GM12873 (cell line): ENCODE data around the gene PTGDS.

Source experiments
- CTCF ChIP-seq: IDR thresholded peaks from 2 replicates; pipeline ENCODE4 v1.5.1; 2012; ENCODE audit warnings: low read depth, mild to moderate bottlenecking, moderate library complexity, low read length, control low read depth; ENCODE audit not compliant: insufficient read depth; ENCODE audit errors: missing control alignments

PTGDS gene

GRCh38 chr9:136997830-136998234 is 20.5 kb downstream of the PTGDS start:
- TF ChIP-seq CTCF = no peak

DNA sequence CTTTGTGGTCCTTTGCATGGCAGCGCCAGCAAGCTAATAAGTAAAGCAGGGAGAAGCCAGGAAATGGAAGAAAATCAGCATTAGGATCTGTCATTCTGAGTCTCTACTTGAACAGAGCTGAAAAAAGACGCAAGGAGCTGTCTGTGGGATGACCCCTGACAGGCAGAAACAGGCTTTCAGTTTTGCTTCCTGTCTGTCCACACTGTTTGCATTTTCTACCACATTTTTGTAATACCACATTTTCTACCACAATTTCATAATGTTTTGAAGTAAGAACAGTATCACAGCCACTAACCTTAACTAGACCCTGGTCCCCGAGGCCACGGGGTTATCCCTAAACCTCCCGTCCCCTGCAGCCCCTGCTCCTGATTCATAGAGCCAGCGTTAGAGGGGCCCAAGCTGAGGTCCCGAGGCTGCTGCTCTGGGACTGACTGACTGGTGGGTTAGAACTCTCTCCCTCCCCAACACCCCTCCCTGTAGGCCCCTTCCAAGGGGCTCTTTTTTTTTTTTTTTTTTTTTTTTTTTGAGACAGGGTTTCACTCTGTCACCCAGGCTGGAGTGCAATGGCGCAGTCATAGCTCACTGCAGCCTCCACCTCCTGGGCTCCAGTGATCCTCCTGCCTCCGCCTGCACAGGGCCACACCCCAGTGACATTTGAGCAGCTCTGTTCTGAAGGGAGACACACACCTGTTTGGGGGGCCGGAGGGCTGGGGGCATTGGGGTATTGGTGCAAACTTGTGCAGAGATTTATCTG is 23.1 kb downstream of the PTGDS start:
- TF ChIP-seq CTCF = no peak

GRCh38 chr9:137001857-137002645 is 24.7 kb downstream of the PTGDS start:
- no peak for TF ChIP-seq CTCF

- no peak for TF ChIP-seq CTCF
Measured at GRCh38 chr9:137002646-137003041, 25.3 kb downstream of the PTGDS start.

- peak; percentile 42 for TF ChIP-seq CTCF
Measured at GRCh38 chr9:137004285-137004684, 27.0 kb downstream of the PTGDS start.

GRCh38 chr9:137006116-137007003 is 29.1 kb downstream of the PTGDS start:
- no peak for TF ChIP-seq CTCF
